Endothelial cell of umbilical vein (primary cell): ENCODE results near the gene SNX9.
"Not testable (repeated sequence)": the region's sequence is repeated elsewhere in the genome, so short reads cannot be mapped to it uniquely, and the experiment has no call there.

Experiments
- EZH2 ChIP-seq: IDR thresholded peaks from 2 replicates; pipeline ENCODE4 v1.6.1; 2012; ENCODE audit warnings: borderline replicate concordance, low read depth, mild to moderate bottlenecking, moderate library complexity, low read length, inconsistent platforms; ENCODE audit not compliant: severe bottlenecking
- FOS ChIP-seq: IDR thresholded peaks from 2 replicates; pipeline ENCODE4 v1.6.1; 2011; ENCODE audit warnings: mild to moderate bottlenecking, low read length, moderate library complexity, borderline replicate concordance; ENCODE audit not compliant: insufficient read depth
- POLR2A ChIP-seq: IDR thresholded peaks from 2 replicates; pipeline ENCODE4 v1.6.1; 2012; ENCODE audit warnings: low read depth, mild to moderate bottlenecking, control low read depth, low read length
- POLR2AphosphoS5 ChIP-seq: IDR thresholded peaks from 2 replicates; pipeline ENCODE4 v1.6.1; 2012; ENCODE audit warnings: low read depth, mild to moderate bottlenecking, control low read depth, low read length, moderate library complexity; ENCODE audit not compliant: insufficient read depth
- TF ChIP-seq, protein P1 (sequence below), 2 donors: IDR thresholded peaks; 1 replicate in 1 of 2; 2 replicates in 1 of 2; pipeline ENCODE4 v1.5.1; 2011; ENCODE audit warnings: low read length in 2 of 2, mild to moderate bottlenecking in 2 of 2, moderate library complexity in 2 of 2, control low read depth in 1 of 2, inconsistent platforms in 1 of 2, low read depth in 1 of 2; ENCODE audit not compliant: insufficient read depth in 1 of 2; ENCODE audit errors: extremely low read depth in 1 of 2
- TF ChIP-seq, protein P2 (sequence below): IDR thresholded peaks from 2 replicates; pipeline ENCODE4 v1.6.1; 2011; ENCODE audit not compliant: insufficient read depth, insufficient read length

GRCh38 chr6:157900262-157900661 lies 77.2 kb downstream of the SNX9 start:
- TF ChIP-seq EZH2, POLR2A, POLR2AphosphoS5, FOS: not testable (repeated sequence)
- TF ChIP-seq, protein P1, sequence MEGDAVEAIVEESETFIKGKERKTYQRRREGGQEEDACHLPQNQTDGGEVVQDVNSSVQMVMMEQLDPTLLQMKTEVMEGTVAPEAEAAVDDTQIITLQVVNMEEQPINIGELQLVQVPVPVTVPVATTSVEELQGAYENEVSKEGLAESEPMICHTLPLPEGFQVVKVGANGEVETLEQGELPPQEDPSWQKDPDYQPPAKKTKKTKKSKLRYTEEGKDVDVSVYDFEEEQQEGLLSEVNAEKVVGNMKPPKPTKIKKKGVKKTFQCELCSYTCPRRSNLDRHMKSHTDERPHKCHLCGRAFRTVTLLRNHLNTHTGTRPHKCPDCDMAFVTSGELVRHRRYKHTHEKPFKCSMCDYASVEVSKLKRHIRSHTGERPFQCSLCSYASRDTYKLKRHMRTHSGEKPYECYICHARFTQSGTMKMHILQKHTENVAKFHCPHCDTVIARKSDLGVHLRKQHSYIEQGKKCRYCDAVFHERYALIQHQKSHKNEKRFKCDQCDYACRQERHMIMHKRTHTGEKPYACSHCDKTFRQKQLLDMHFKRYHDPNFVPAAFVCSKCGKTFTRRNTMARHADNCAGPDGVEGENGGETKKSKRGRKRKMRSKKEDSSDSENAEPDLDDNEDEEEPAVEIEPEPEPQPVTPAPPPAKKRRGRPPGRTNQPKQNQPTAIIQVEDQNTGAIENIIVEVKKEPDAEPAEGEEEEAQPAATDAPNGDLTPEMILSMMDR (IDR thresholded peaks at IDR 0.05; ENCODE audit: extremely low read depth in 1 of 2, insufficient read depth in 1 of 2, low read depth in 1 of 2, low read length in 2 of 2) = not testable (repeated sequence)
- TF ChIP-seq, protein P2, sequence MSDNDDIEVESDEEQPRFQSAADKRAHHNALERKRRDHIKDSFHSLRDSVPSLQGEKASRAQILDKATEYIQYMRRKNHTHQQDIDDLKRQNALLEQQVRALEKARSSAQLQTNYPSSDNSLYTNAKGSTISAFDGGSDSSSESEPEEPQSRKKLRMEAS = not testable (repeated sequence)
